H1 (cell line): Measurements from ENCODE around the gene MAP2K1. TPM values are rescaled to one million over a fixed set of nuclear protein-coding genes. Genes with fewer than 3 reads are reported as not detected.

Experiments used
- CTCF ChIA-PET: fragments of 300-600 bp; sonication (Branson Sonifier 250); formaldehyde crosslinking; loops from one replicate; lab custom pipeline; 2021; ENCODE audit not compliant: partially characterized antibody; lab: Charles Lee
- POLR2A ChIA-PET: fragments of 300-600 bp; sonication (Branson Sonifier 250); formaldehyde crosslinking; loops from one replicate; lab custom pipeline; 2021; ENCODE audit warnings: inconsistent platforms; ENCODE audit not compliant: partially characterized antibody; lab: Charles Lee
- DNase-seq, 2 experiments: peaks; one replicate each; pipeline versions ENCODE4 v3.0.0 to v3.0.0-alpha.2; 2010 to 2022; ENCODE audit warnings: low spot score in 2 of 2, low read depth in 1 of 2, mixed read lengths in 1 of 2
- FAIRE-seq: peaks from 2 replicates; lab custom pipeline; 2011; peaks lifted over from hg19 to GRCh38; lab: Jason Lieb, UNC
- H2AFZ ChIP-seq: 2 replicates; pipeline ENCODE4 v1.8.1; 2012; ENCODE audit warnings: low read length, inconsistent platforms
- H2AK5ac ChIP-seq: 2 replicates; pipeline ENCODE4 v1.6.1; 2013; ENCODE audit warnings: low read depth, low read length
- H2BK120ac ChIP-seq: replicated peaks from 2 replicates; pipeline ENCODE3; 2013; ENCODE audit warnings: low read depth, low read length, inconsistent platforms
- H2BK12ac ChIP-seq: 2 replicates; pipeline ENCODE4 v1.6.1; 2013; ENCODE audit warnings: low read depth, low read length
- H2BK15ac ChIP-seq: 2 replicates; pipeline ENCODE4 v1.6.1; 2013; ENCODE audit warnings: low read length
- H2BK20ac ChIP-seq: 2 replicates; pipeline ENCODE4 v1.6.1; 2013; ENCODE audit warnings: low read length
- H2BK5ac ChIP-seq: 2 replicates; pipeline ENCODE4 v1.6.1; 2013; ENCODE audit warnings: low read depth, low read length
- H3K14ac ChIP-seq: 2 replicates; pipeline ENCODE4 v1.6.1; 2013; ENCODE audit warnings: inconsistent platforms; ENCODE audit not compliant: insufficient read length
- H3K18ac ChIP-seq: 2 replicates; pipeline ENCODE4 v1.6.1; 2013; ENCODE audit warnings: low read length; ENCODE audit errors: extremely low read depth
- H3K23ac ChIP-seq: 2 replicates; pipeline ENCODE4 v1.6.1; 2013; ENCODE audit warnings: inconsistent platforms; ENCODE audit not compliant: insufficient read length
- H3K23me2 ChIP-seq: 2 replicates; pipeline ENCODE4 v1.6.1; 2013; ENCODE audit warnings: low read depth, low read length
- H3K27ac ChIP-seq: 2 replicates; pipeline ENCODE4 v1.6.1; 2011; ENCODE audit warnings: low read depth, low read length, inconsistent platforms
- H3K27me3 ChIP-seq, 4 experiments: replicated peaks in 1 of 4; 1 replicate in 1 of 4; 2 replicates in 3 of 4; pipeline versions ENCODE4 v1.6.1 to v1.8.1; 2011 to 2013; ENCODE audit warnings: low read length in 3 of 4, mild to moderate bottlenecking in 3 of 4, inconsistent platforms in 2 of 4, mixed read lengths in 2 of 4, moderate library complexity in 1 of 4; ENCODE audit not compliant: control insufficient read depth in 3 of 4, insufficient read depth in 3 of 4; ENCODE audit errors: extremely low read depth in 1 of 4
- H3K36me3 ChIP-seq, 4 experiments: 2 replicates each; pipeline versions ENCODE4 v1.6.1 to v1.8.1; 2011 to 2013; ENCODE audit warnings: mild to moderate bottlenecking in 4 of 4, low read length in 3 of 4, moderate library complexity in 2 of 4, control low read depth in 1 of 4, inconsistent platforms in 1 of 4; ENCODE audit not compliant: insufficient read depth in 4 of 4, control insufficient read depth in 2 of 4
- H3K4ac ChIP-seq: replicated peaks from 2 replicates; pipeline ENCODE3; 2013; ENCODE audit warnings: low read length, low read depth, mixed read lengths, inconsistent platforms; ENCODE audit not compliant: insufficient read length
- H3K4me1 ChIP-seq, 4 experiments: replicated peaks in 1 of 4; 1 replicate in 1 of 4; 2 replicates in 3 of 4; pipeline versions ENCODE4 v1.6.1 to v1.8.1; 2011 to 2013; ENCODE audit warnings: low read length in 3 of 4, inconsistent platforms in 2 of 4, mixed read lengths in 1 of 4; ENCODE audit not compliant: insufficient read depth in 4 of 4, control insufficient read depth in 3 of 4
- H3K4me2 ChIP-seq, 2 experiments: 2 replicates each; pipeline versions ENCODE4 v1.6.1 to v1.8.1; 2011 to 2013; ENCODE audit warnings: low read depth in 2 of 2, low read length in 2 of 2, control low read depth in 1 of 2, inconsistent platforms in 1 of 2, mild to moderate bottlenecking in 1 of 2; ENCODE audit not compliant: insufficient read depth in 1 of 2
- H3K4me3 ChIP-seq, 4 experiments: fragments of 200-600, 300-600 bp in 1 of 4; sonication (generic), shearing (Covaris generic), sonication (Bioruptor Twin) in 1 of 4; 2 replicates each; pipeline versions ENCODE4 v1.5.1 to v1.8.1; 2011 to 2016; ENCODE audit warnings: low read length in 4 of 4, low read depth in 3 of 4, control low read depth in 2 of 4, inconsistent platforms in 2 of 4, mild to moderate bottlenecking in 2 of 4, mixed read lengths in 1 of 4, moderate library complexity in 1 of 4; ENCODE audit not compliant: insufficient read depth in 2 of 4; ENCODE audit errors: extremely low read depth in 1 of 4
- H3K56ac ChIP-seq: replicated peaks from 2 replicates; pipeline ENCODE3; 2013; ENCODE audit warnings: low read depth, mild to moderate bottlenecking, mixed read lengths, low read length, inconsistent platforms; ENCODE audit not compliant: insufficient read length
- H3K79me1 ChIP-seq: 2 replicates; pipeline ENCODE4 v1.6.1; 2013; ENCODE audit warnings: low read depth, low read length, control low read depth
- H3K79me2 ChIP-seq, 2 experiments: 2 replicates each; pipeline versions ENCODE4 v1.6.1 to v1.8.1; 2012 to 2013; ENCODE audit warnings: low read length in 2 of 2, mild to moderate bottlenecking in 2 of 2, inconsistent platforms in 1 of 2; ENCODE audit not compliant: insufficient read depth in 2 of 2, control insufficient read depth in 1 of 2
- H3K9ac ChIP-seq, 4 experiments: replicated peaks in 1 of 4; 1 replicate in 1 of 4; 2 replicates in 3 of 4; pipeline versions ENCODE4 v1.6.1 to v1.8.1; 2011 to 2013; ENCODE audit warnings: low read depth in 3 of 4, low read length in 3 of 4, control low read depth in 2 of 4, mild to moderate bottlenecking in 2 of 4, moderate library complexity in 2 of 4, inconsistent platforms in 1 of 4; ENCODE audit errors: extremely low read depth in 1 of 4
- H3K9me3 ChIP-seq, 2 experiments: 2 replicates each; pipeline versions ENCODE4 v1.6.1 to v1.8.1; 2012 to 2013; ENCODE audit warnings: mild to moderate bottlenecking in 2 of 2, moderate library complexity in 2 of 2, control low read depth in 1 of 2, inconsistent platforms in 1 of 2, low read depth in 1 of 2, low read length in 1 of 2, mixed read lengths in 1 of 2; ENCODE audit not compliant: insufficient read depth in 2 of 2
- H4K20me1 ChIP-seq, 2 experiments: replicated peaks in 1 of 2; 2 replicates each; pipeline versions ENCODE3 to v1.8.1; 2011 to 2013; ENCODE audit warnings: inconsistent platforms in 2 of 2, low read length in 2 of 2, mild to moderate bottlenecking in 1 of 2; ENCODE audit not compliant: insufficient read depth in 2 of 2, control insufficient read depth in 1 of 2
- H4K5ac ChIP-seq: 2 replicates; pipeline ENCODE4 v1.6.1; 2013; ENCODE audit warnings: low read length, low read depth, mixed read lengths, inconsistent platforms; ENCODE audit not compliant: insufficient read length
- H4K8ac ChIP-seq: 2 replicates; pipeline ENCODE4 v1.8.0; 2013; ENCODE audit warnings: mild to moderate bottlenecking, moderate library complexity, low read length, inconsistent platforms; ENCODE audit not compliant: insufficient read depth; ENCODE audit errors: extremely low read depth
- H4K91ac ChIP-seq: replicated peaks from 2 replicates; pipeline ENCODE3; 2013; ENCODE audit warnings: low read length, mixed read lengths, inconsistent platforms; ENCODE audit not compliant: insufficient read length
- ASH2L ChIP-seq: fragments of 200-600, 300-600 bp; sonication (generic); IDR thresholded peaks from one replicate; pipeline ENCODE4 v1.7.1; 2017; ENCODE audit warnings: low read length
- CREB1 ChIP-seq: IDR thresholded peaks from 2 replicates; pipeline ENCODE4 v1.6.1; 2012; ENCODE audit warnings: inconsistent platforms
- HDAC6 ChIP-seq: IDR thresholded peaks from one replicate; pipeline ENCODE4 v1.7.1; 2012; ENCODE audit warnings: low read depth, mild to moderate bottlenecking, inconsistent platforms, low read length, moderate library complexity
- WGBS, 2 experiments: shearing (Covaris generic) in 1 of 2; methylation state at CpG; one replicate each; pipeline versions ENCODE4 v1.1.6 to v1.1.7; 2013 to 2015; ENCODE audit warnings: low lambda C conversion rate in 2 of 2, mixed read lengths in 2 of 2, inconsistent platforms in 1 of 2, low coverage in 1 of 2, missing lambda C conversion rate in 1 of 2; ENCODE audit not compliant: insufficient replicate concordance in 2 of 2, insufficient coverage in 1 of 2, insufficient read length in 1 of 2; ENCODE audit errors: extremely low coverage in 1 of 2, missing lambda C conversion rate in 1 of 2; 5-methylcytosine and 5-hydroxymethylcytosine counted together
- polyA plus RNA-seq, 7 experiments: library from polyadenylated mRNA; depleted of rRNA in 3 of 7; stranded (reverse) in 5 of 7; unstranded in 2 of 7; fragments of >200 nt in 5 of 7; fragments of 200-250 nt in 2 of 7; gene quantifications; 1 replicate in 5 of 7; 2 replicates in 1 of 7; 4 replicates in 1 of 7; pipeline versions ENCODE4 v1.2.1 to v1.2.3, GENCODE V29; 2011 to 2013; ENCODE audit warnings: missing spikeins in 2 of 7, mixed read lengths in 2 of 7
- total RNA-seq: library from RNA; stranded (reverse); fragmentation: NEBNext Ultra II Directional; extraction: Animal tissue kit (Norgen Biotek cat#: 25700); gene quantifications from 2 replicates; pipeline ENCODE4 v1.2.1, GENCODE V29; 2021

MAP2K1 gene
- total and polyA plus RNA-seq, 2 of the 8 experiments (the other 6 are each of a cell fraction or from before 2014, with no cell fraction given): 54.7 to 78.2 TPM

DNA sequence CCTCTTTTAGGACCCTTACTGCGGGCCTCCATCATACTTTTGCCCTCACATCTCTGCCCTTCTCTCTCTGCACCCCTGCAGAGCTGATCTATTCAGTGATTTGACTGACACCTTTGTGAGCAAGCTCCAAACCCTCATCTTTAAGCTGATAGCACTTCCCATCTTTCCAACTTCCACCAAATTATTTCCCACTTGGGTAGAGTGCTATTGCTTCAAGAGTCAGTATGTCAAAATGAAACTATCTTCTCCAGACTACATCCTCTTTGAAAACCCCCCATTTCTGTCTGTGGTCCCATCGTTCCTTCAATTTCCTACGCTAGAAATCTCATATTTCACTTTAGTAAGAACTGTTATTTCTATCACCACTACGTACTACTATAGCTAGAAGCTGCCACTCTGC lies 138.1 kb downstream of the MAP2K1 start:
- Histone ChIP-seq H3K79me1 (no peaks in the 10 kb centered on the region), H3K18ac (no peak overlapping the region), H3K4ac (no peak overlapping the region), H4K8ac (no peak overlapping the region), H3K27ac (no peak overlapping the region), H3K9me3 (no peaks in the 10 kb centered on the region), H3K27me3 (no peaks in the 10 kb centered on the region), H2AK5ac (no peak overlapping the region), H3K14ac (no peak overlapping the region), H4K20me1 (peaks cover 2 to 3% of the 10 kb centered on the region in 2 experiments), H3K4me3 (no peak overlapping the region), H4K5ac (no peak overlapping the region), H3K79me2 (no peaks in the 10 kb centered on the region), H3K23ac (no peak overlapping the region), H3K4me2 (no peak overlapping the region), H3K4me1 (no peaks in the 10 kb centered on the region), H3K36me3 (peaks cover 8 to 60% (median 35%) of the 10 kb centered on the region in 4 experiments), H3K56ac (no peak overlapping the region), H4K91ac (no peak overlapping the region), H2BK20ac (no peak overlapping the region), H3K9ac (no peak overlapping the region), H2AFZ (no peak overlapping the region), H3K23me2 (no peaks in the 10 kb centered on the region), H2BK15ac (no peak overlapping the region), H2BK12ac (no peak overlapping the region), H2BK5ac (no peak overlapping the region), H2BK120ac (no peak overlapping the region)
- no peak for DNase-seq
- CTCF ChIA-PET: no interaction called here
- POLR2A ChIA-PET: interaction anchor here (0.7 to 1.3 kb wide), 5 partner anchors 18 to 30 kb away, joined by 3 to 9 read pairs (median 3); partner anchors contain the start of genes RPL4, SNAPC5 and ZWILCH
- FAIRE-seq: no peak
- WGBS, 2 experiments: 94% methylated on average over 4 of the region's 4 CpGs; no CpG with 5 or more reads in 1 of the 2 experiments
- TF ChIP-seq ASH2L (no peak), HDAC6 (no peak), CREB1 (no peak)
